HS-5 (cell line): ENCODE data around the gene THG1L.
"Not testable (repeated sequence)": the region's sequence is repeated elsewhere in the genome, so short reads cannot be mapped to it uniquely, and the experiment has no call there.

ENCODE experiments used
- DNase-seq: peaks from one replicate; pipeline ENCODE4 v3.0.0-alpha.2; 2012; ENCODE audit warnings: low read depth

THG1L gene

GRCh38 chr5:157727858-157728257 is 3.4 kb upstream of the THG1L start:
- not testable (repeated sequence) for DNase-seq

DNA sequence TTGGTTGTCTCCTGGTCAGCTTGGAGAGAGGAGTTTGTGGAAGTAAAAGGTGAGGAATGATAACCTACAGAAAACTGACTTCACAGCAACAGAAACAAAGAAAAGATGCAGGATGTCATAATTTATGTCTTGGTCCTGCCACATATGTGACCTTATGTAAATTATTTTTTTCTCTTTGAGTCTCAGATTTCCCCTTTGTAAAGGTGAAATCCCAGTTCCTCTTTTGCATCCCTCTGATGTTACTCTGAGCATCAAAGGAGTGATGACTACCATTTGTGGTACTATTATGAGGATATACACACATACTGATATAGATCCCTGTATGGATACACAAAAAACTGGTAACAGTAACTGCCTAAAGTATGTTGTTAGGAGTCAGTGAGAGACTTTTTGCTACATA is 1.4 kb upstream of the THG1L start:
- no peak for DNase-seq

DNA sequence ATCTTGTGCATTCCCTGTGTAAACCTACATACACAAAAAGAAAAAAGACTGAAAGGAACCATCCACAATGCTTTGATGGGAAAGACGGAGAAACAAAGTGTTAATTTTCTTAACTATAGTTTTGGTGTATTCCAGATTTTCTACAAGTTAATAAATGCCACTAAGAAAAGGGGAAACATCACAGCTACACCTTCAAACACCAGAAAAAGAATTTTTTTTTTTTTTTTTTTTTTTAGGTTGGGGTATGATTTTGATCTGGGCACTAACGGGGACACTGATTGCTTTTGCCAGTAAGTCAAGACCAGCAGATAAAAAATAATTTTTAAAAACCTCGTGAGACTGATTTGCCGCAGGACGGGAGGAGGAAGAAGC is 334 bp upstream of the THG1L start:
- no peak for DNase-seq

- no peak for DNase-seq
These were observed 902 bp downstream of the THG1L start for GRCh38 chr5:157732130-157732514.

DNA sequence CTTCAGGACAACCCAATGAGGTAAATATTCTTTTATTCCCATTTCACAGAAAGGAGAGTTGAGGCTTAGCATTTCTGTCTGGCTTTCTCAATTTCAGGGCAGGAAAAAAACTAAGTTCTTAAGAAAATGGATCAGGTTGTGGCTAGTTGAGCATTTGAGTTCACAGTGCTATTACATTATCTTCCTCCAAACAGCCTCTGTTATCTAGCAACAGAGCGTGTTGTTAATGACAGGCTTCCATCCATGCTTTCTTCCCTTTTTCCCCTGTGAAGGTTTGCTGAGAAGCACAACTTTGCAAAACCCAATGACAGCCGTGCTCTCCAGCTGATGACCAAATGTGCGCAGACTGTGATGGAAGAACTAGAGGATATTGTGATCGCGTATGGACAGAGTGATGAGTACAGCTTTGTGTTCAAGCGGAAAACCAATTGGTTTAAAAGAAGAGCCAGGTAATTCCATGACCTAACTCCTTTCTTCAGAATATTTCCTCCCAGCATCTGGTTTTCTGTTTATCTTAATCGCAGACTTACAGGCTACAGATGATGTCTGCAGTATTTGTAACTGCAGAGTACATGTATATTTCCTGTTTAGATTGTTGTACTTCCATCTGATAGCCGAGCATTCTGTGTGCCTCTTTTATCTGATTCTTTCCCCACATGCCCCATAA is 1.5 kb downstream of the THG1L start:
- no peak for DNase-seq

DNA sequence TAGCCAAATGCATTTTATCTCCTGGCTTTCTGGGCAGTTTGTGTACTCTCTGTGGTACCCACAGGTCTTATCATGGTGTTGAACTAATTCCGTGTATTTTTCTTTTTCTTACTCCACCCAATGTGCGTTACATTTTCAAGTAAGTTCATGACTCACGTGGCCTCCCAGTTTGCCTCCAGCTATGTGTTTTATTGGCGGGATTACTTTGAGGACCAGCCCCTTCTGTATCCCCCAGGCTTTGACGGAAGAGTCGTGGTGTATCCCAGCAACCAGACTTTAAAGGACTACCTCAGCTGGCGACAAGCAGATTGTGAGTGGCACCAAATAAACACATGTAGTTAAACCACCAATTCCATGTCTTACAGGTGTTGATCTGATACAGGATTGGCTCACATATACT is 3.2 kb downstream of the THG1L start:
- DNase-seq = no peak

DNA sequence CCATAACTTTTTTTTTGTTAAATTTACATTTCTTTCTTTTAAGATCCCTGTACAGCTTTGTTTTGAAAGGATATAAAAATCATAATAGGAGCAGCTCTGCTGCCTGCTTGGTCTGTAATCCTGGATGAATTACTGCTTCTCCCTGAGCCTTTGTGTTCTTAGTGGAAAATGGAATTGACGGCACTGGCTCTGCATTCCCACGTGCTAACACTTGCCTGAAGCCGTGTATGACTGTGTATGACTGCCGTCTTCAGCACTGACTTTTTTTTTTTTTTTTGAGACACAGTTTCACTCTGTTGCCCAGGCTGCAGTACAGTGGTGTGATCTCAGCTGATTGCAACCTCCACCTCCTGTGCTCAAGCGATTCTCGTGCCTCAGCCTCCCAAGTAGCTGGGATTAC is 4.8 kb downstream of the THG1L start:
- DNase-seq = no peak

DNA sequence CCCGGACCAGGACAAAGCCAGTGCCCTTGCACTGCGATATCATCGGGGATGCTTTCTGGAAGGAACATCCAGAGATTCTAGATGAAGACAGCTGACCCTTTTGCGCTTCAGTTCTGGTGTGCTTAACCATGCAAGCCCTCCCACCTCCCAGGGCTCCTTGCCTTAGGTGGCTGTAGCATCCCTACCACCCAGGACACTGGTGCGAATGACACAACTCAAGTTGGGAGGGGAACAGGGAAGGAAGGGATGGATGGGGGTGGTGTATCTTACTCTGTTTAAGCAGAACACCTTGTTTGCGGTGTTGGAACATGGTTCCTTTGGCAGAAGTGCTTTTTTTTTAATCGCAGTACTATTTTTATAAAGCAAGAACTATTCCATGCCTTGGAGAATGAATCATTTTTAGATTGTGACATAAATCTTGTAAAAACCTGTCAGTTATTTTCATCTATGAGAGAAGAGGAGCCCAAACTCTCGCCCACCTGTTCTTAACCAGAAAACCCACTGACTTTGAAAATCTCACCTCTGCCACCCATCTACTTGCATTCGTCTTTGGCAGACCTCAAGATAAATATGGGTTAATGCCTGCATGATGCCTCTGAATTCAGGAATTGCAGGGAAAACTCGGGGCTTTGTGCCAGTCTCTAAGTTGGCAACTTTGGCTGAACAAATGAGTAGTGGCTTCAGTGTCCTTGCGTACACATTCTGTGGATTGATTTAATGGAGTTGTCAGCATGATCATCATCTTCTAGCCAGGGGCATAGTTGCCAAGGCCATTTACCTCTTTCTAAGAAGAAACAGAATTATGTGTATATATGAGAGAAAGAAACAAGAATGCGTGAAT is 8.4 kb downstream of the THG1L start:
- DNase-seq = no peak

- DNase-seq = no peak
These were observed 9.0 kb downstream of the THG1L start for GRCh38 chr5:157740229-157740610.

DNA sequence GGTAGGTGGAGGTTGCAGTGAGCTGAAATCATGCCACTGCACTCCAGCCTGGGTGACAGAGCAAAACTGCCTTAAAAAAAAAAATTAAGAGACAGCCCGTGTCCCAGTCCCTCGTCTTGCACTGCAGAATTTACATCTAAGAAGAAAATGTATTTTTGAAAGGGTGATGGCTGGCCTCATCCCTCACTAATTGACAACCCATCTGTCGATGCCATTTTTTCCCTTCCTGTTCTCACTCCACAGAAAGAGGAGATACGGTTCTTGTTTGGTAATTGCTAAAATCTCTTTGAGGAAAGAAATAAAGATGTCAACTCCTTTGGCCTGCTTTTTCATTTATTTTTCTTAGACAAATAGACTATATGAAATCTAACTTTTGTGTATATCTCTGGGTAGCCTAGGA is 9.9 kb downstream of the THG1L start:
- no peak for DNase-seq

DNA sequence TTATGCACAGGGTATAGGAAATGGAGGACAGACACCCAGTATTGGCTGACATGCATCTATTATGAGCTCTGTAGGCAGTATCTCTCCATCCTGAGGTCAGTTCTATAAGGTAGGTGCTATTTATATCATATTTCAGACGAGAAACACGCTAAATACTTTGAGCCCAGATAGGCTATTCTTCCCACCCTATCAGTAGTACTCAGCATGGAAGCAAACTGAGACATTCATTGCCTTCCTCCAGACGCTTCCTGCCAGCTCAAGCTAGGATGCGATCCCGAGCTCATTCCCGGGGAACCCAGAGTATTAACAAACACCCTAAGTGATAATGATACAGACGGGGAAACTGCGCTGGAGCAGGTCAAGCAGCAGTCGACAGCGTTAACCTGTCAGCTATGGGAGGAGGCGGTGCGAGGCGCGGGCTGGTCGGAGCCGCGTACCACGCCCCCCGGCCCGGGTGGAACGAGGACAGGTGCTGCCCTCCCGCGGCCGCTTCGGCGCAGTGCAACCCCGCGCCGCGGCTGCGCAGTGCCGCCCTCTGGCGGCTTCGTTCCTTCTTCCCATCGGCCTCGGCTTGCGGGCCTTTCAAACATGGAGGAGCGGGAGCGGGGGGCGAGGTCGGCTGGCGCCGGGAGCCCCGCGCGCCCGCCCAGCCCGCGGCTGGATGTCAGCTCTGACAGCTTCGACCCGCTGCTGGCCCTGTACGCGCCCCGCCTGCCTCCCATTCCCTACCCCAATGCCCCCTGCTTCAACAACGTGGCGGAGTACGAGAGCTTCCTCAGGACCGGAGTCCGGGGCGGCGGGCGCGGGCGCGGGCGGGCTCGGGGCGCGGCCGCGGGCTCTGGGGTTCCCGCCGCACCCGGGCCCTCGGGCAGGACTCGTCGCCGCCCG is 12.2 kb downstream of the THG1L start, which contains the start of gene LSM11:
LSM11 (plus strand) TSS at position 550 of the 888 bp plus-strand sequence; CDS start at position 589, 39 bp downstream.
- DNase-seq = peak; percentile 48

- DNase-seq = no peak
These were observed 13.1 kb downstream of the THG1L start for GRCh38 chr5:157744051-157745011.

- DNase-seq = no peak
These were observed 13.8 kb downstream of the THG1L start for GRCh38 chr5:157745041-157745456.

DNA sequence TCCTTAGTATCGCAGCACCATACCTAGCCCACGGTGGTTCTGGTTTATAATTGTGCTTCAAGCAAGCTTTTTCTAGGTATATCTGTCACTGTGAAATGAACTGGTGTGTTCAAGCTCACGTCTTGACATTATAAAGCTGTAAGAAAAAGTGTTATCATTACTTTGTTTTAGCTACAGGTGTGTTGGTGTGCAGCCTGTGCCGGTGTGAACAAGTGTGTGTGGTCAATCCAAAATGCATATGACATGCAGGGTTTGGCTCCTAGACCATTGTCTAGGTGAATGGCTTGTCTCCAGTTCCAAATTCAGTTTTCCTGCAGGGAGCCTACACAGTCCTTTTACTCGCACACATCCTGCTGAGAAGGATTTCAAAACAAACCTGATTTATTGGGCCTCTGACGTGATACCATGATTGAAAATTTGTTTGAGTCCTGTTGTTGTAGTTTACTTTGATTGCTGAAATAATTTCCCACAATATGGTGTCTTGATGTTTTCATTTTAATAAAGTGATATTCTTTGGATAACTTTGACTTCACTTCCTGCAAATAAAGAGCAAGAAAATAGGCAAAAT is 16.0 kb downstream of the THG1L start:
- DNase-seq = no peak

DNA sequence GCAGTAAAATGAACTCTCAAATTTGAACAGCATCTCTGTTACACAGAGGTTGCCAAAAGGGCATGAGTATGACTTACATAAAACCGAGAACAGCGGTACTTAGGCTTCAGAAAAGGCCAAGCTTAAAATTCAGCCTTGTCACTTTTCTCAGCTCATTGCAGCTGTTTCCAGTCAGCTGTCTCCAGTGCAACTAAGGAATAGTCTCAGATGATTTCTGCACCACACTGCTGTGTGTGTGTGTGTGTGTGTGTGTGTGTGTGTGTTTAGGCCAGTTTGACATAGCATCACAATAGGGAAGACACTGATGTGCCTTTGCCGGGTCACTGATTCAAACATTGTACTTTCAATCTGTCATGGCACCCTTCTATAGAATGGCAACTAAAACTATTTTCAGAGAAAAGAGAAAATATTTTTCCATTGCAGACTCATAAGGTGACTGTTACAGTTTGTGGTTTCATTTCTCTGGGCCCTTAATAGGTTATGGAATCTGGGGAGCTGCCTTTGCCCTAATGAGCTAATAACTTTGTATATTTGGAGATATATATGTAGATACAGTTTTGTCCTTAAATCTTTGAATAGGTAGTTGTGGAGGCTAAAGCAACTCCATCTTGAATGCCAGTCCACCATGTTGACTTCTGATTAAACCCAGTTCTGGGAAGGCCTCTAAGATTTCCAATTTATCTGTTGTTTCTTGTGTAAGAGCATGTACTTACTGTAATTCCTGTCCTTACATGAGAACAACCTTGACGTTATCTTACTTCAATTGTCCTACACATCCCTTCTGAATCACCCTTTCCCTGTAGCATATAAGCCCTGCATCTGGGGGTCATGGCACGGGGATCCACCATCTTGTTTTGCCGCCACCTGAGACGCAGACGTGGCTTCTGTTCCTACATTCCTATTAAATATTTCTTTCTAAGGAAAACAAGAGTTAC is 16.8 kb downstream of the THG1L start:
- no peak for DNase-seq

DNA sequence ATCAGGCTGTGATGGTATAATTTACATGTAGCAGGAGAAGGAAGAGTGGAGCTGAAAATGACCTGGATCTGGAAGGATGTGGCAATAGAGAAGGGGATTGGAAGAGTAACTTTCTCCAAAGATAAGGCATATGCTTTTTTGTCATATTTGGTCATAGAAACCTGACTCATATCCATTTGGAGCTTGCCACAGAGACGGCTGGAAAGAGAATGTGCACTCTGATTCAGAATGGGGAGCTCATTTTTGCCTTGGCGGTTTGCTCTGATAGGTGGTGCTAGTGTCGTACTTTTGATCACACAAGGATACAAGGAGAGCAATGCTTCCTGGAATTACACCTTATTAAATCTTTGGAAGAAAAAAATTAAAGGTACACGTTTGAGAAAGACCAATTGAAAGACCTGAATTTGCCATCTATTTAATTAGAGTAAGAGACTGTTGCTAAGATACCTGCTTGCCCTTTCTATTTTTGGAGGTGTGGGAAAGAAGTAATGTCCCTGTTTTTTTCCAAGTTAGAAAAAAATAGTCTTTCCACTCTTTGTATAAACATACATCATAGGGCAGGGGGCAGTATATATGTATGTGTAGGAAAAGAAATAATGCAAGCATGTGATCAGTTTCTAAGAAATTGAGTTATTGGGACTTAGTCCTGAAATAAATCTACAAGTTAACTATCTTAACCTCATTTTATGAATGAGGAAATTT is 17.7 kb downstream of the THG1L start:
- peak; percentile 82 for DNase-seq

DNA sequence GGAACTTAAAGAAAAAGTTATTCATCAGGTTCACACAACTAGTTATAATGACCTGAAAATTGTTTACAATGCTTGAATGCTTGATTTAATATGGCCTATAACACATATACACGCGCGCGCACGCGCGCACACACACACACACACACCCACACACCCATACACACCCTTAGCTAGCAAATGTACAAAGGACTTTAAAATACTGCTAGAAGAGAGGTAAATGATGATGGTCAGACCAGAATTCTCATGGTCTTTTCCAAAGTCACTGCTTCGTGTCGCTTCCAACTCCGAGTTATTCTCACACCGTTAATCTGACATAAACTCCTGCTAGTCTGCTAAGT is 18.2 kb downstream of the THG1L start:
- DNase-seq = no peak

- no peak for DNase-seq
These were observed 19.1 kb downstream of the THG1L start for GRCh38 chr5:157750320-157750719.

GRCh38 chr5:157756122-157756521 is 24.9 kb downstream of the THG1L start:
- no peak for DNase-seq
